Upper lobe of left lung (tissue), 6 donors: ENCODE results near the gene ARHGAP11A. TPM values are rescaled to one million over a fixed set of nuclear protein-coding genes. Genes with fewer than 3 reads are reported as not detected.
A peak's percentile ranks its signal among the peaks of the same experiment; 100 is the strongest.

Source experiments
- ATAC-seq, 2 donors: fragments of 200-7000 bp; cut with Tn5 transposase; one replicate each; pipeline ENCODE4 v1.9.1; 2022; ENCODE audit warnings: mild to moderate bottlenecking in 2 of 2, moderate library complexity in 2 of 2; ENCODE audit not compliant: low FRiP score in 2 of 2
- DNase-seq, 2 donors: peaks; one replicate each; pipeline ENCODE4 v3.0.0-alpha.2; 2019 to 2020
- H3K27ac ChIP-seq, 4 donors: fragments of 200-600 bp; sonication (generic); one replicate each; pipeline ENCODE4 v1.5.1; 2016 to 2019
- H3K27me3 ChIP-seq, 4 donors: fragments of 200-600 bp; sonication (generic); one replicate each; pipeline ENCODE4 v1.5.1; 2017 to 2019
- H3K36me3 ChIP-seq, 4 donors: fragments of 200-600 bp; sonication (generic); one replicate each; pipeline ENCODE4 v1.5.1; 2016 to 2019
- H3K4me1 ChIP-seq, 4 donors: fragments of 200-600 bp; sonication (generic); one replicate each; pipeline ENCODE4 v1.5.1; 2018 to 2019
- H3K4me3 ChIP-seq, 4 donors: fragments of 200-600 bp; sonication (generic); one replicate each; pipeline ENCODE4 v1.5.1; 2017 to 2019; ENCODE audit warnings: mild to moderate bottlenecking in 2 of 4, moderate library complexity in 1 of 4
- H3K9me3 ChIP-seq, 4 donors: fragments of 200-600 bp; sonication (generic); one replicate each; pipeline ENCODE4 v1.5.1; 2018 to 2019
- CTCF ChIP-seq, 6 experiments: fragments of 450-650 bp in 4 of 6; fragments of 200-600 bp in 2 of 6; sonication (generic) in 2 of 6; IDR thresholded peaks; one replicate each; pipeline ENCODE4 v1.5.1; 2016 to 2019; ENCODE audit warnings: antibody characterized with exemption in 6 of 6
- EP300 ChIP-seq, 4 donors: sonication (generic); formaldehyde crosslinking; IDR thresholded peaks; one replicate each; pipeline ENCODE4 v1.5.1; 2017; ENCODE audit warnings: antibody characterized with exemption in 4 of 4, control low read depth in 2 of 4
- POLR2A ChIP-seq, 4 donors: fragments of 450-650 bp; IDR thresholded peaks; one replicate each; pipeline ENCODE4 v1.5.1; 2016 to 2017; ENCODE audit warnings: antibody characterized with exemption in 4 of 4, mild to moderate bottlenecking in 2 of 4
- POLR2AphosphoS5 ChIP-seq, 2 donors: sonication (generic); formaldehyde crosslinking; IDR thresholded peaks; one replicate each; pipeline ENCODE4 v1.5.1; 2017; ENCODE audit warnings: antibody characterized with exemption in 2 of 2
- WGBS, 2 donors: methylation state at CpG; one replicate each; pipeline ENCODE4 v1.1.5; 2017 to 2018; 5-methylcytosine and 5-hydroxymethylcytosine counted together
- total RNA-seq, 6 donors: library from RNA; depleted of rRNA in 4 of 6; stranded (reverse); fragments of >200 nt in 4 of 6; gene quantifications; one replicate each; pipeline versions ENCODE4 v1.1.0 to v1.2.1, GENCODE V29; 2016 to 2021
- donor health status: DM: no; HTN: no; CAD: no; lungs with moderate emphysema.
- donor health status: DM: no; HTN: yes; CAD: no; lungs with severe emphysema.

ARHGAP11A gene
- total RNA-seq, 6 donors from 2014 or later, result 2.1 to 4.8 (median 3.9) TPM

- no peaks in the 10 kb centered on the region for H3K4me1 ChIP-seq
- TF ChIP-seq EP300 (IDR thresholded peaks at IDR 0.05) (no peak), POLR2AphosphoS5 (IDR thresholded peaks at IDR 0.05) (no peak), POLR2A (IDR thresholded peaks at IDR 0.05) (no peak), CTCF (IDR thresholded peaks at IDR 0.05) (no peak)
- H3K4me3 ChIP-seq, result no peak overlapping the region
- WGBS, 2 donors, result 79 to 87% methylated on average over 2 of the region's 2 CpGs
- H3K36me3 ChIP-seq, result no peaks in the 10 kb centered on the region
- DNase-seq, result no peak
- H3K27ac ChIP-seq, result no peak overlapping the region
- no peaks in the 10 kb centered on the region for H3K27me3 ChIP-seq
- H3K9me3 ChIP-seq, result no peaks in the 10 kb centered on the region
- no peak for ATAC-seq
These were observed 67.8 kb downstream of the ARHGAP11A start for GRCh38 chr15:32682977-32683630.

- ATAC-seq, result peak in 1 of 2 donors; percentile 78
- H3K27me3 ChIP-seq, result no peaks in the 10 kb centered on the region
- WGBS, 2 donors, result 76 to 79% methylated on average over 8 of the region's 8 CpGs
- no peak overlapping the region for H3K27ac ChIP-seq
- no peaks in the 10 kb centered on the region for H3K9me3 ChIP-seq
- H3K4me3 ChIP-seq, result no peak overlapping the region
- no peaks in the 10 kb centered on the region for H3K36me3 ChIP-seq
- TF ChIP-seq POLR2AphosphoS5 (IDR thresholded peaks at IDR 0.05) (no peak), CTCF (IDR thresholded peaks at IDR 0.05) (no peak), EP300 (IDR thresholded peaks at IDR 0.05) (no peak), POLR2A (IDR thresholded peaks at IDR 0.05) (no peak)
- DNase-seq, result no peak
- H3K4me1 ChIP-seq, result no peaks in the 10 kb centered on the region
These were observed 68.7 kb downstream of the ARHGAP11A start for GRCh38 chr15:32683906-32684584.

- DNase-seq (no peak), ATAC-seq (peak in 1 of 2 donors; percentile 71)
- H3K4me1 ChIP-seq, result no peaks in the 10 kb centered on the region
- no peak overlapping the region for H3K27ac ChIP-seq
- no peak for TF ChIP-seq CTCF (IDR thresholded peaks at IDR 0.05)
- no peak for TF ChIP-seq POLR2AphosphoS5 (IDR thresholded peaks at IDR 0.05)
- TF ChIP-seq EP300 (IDR thresholded peaks at IDR 0.05), result no peak
- no peak for TF ChIP-seq POLR2A (IDR thresholded peaks at IDR 0.05)
- no peaks in the 10 kb centered on the region for H3K9me3 ChIP-seq
- no peak overlapping the region for H3K4me3 ChIP-seq
- 47 to 48% methylated on average over 1 of the region's 1 CpG for WGBS, 2 donors
- no peaks in the 10 kb centered on the region for H3K27me3 ChIP-seq
- H3K36me3 ChIP-seq, result no peaks in the 10 kb centered on the region
These were observed 70.3 kb downstream of the ARHGAP11A start for GRCh38 chr15:32685576-32685975.

GRCh38 chr15:32687556-32687955, 72.3 kb downstream of the ARHGAP11A start:
- Histone ChIP-seq H3K9me3 (no peaks in the 10 kb centered on the region), H3K27me3 (no peaks in the 10 kb centered on the region), H3K4me3 (no peak overlapping the region), H3K4me1 (no peaks in the 10 kb centered on the region), H3K36me3 (no peaks in the 10 kb centered on the region), H3K27ac (no peak overlapping the region)
- TF ChIP-seq EP300 (IDR thresholded peaks at IDR 0.05) (no peak), POLR2AphosphoS5 (IDR thresholded peaks at IDR 0.05) (no peak), POLR2A (IDR thresholded peaks at IDR 0.05) (no peak), CTCF (IDR thresholded peaks at IDR 0.05) (no peak)
- 71 to 77% methylated on average over 5 of the region's 5 CpGs for WGBS, 2 donors
- no peak for DNase-seq
- ATAC-seq, result no peak
